H54 (cell line): ENCODE measurements around the gene ROMO1.
"Not testable (repeated sequence)": the region's sequence is repeated elsewhere in the genome, so short reads cannot be mapped to it uniquely, and the experiment has no call there.

Experiments
- DNase-seq: peaks from one replicate; pipeline ENCODE4 v3.0.0; 2011; ENCODE audit warnings: low spot score, mixed read lengths; ENCODE audit not compliant: insufficient read length
- FAIRE-seq: peaks from 3 replicates; lab custom pipeline; 2011; peaks lifted over from hg19 to GRCh38; lab: Jason Lieb, UNC
- POLR2A ChIP-seq: IDR thresholded peaks from 2 replicates; pipeline ENCODE4 v1.6.1; 2011; ENCODE audit warnings: low read depth, mild to moderate bottlenecking, low read length

The ROMO1 gene

DNA sequence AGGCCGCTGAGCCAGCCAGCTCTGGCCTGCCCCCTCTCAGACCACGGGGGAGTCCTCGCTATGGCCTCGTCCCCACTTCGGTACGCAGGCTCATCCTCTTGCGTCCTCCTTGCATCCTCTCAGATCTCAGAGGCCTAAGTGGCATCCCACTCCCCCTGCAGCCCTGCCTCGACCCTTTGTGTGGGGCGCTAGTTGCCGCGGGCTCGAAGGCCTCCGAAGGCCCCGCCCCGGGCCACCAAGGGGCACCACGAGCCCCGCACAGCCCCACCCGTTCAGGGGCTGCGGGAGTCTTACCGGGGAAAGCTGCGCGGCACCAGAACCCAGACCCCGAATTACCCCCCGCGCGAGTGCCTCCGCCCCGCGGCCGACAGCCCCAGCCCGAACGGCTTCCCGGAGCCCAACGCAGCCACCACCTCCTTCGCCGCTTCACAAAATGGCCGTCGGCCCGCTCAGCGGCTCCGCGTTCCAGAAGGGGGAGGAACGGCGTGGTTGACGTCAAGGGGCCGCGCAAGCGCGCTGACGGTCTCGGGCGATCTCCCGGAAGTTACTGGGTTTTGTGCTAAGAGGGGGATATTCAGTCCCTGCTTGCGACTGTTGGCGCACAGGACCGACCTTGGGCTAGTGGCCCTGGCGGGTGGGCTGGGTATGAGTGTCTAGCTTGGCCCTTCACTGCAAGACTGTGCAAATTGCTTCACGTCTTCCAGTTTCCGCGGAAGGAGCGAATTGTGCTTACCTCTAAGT, 34.6 kb upstream of the ROMO1 start, which contains the start of the genes CPNE1 and RBM12:
CPNE1 (minus strand) TSS at position 435 of the 741 bp plus-strand sequence. CDS start 31,977 bp downstream, outside the sequence.
RBM12 (minus strand) TSS at position 435 of the 741 bp plus-strand sequence. CDS start 9,578 bp downstream, outside the sequence.
- peak; percentile 97 for TF ChIP-seq POLR2A
- peak; percentile 69 for FAIRE-seq

DNA sequence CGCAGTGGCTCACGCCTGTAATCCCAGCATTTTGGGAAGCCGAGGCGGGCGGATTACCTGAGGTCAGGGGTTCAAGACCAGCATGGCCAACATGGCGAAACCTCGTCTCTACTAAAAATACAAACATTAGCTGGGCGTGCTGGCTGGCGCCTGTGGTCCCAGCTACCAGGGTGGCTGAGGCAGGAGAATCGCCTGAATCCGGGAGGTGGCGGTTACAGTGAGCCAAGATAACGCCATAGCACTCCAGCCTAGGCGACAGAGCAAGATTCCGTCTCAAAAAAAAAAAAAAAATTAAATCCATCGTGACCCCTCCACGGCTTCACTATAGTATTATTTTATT, 33.3 kb upstream of the ROMO1 start:
- no peak for TF ChIP-seq POLR2A
- DNase-seq (no peak), FAIRE-seq (no peak)

More for the DNA sequence above, 34.6 kb upstream of the ROMO1 start, which contains the start of the genes CPNE1 and RBM12:
- DNase-seq = peak; percentile 95

DNA sequence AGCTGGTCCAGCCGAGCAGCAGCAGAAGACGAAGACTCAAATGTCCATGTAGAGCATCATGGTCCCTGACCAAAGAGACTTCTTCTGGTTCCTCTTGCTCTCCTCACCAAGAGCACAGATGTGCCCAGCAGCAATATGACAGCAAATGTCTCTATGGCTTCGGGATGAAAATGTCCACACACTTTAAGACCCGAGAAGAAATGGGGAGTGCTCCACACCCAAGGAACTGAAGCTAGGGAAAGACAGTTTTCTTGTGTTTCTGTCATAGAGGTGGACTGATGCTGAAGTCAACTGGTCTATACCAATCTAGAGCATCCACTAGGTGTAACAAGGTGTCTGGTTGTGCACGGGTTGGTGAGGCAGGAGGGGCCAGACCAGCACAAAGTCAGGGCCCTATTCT, 30.0 kb upstream of the ROMO1 start:
- DNase-seq (no peak), FAIRE-seq (no peak)
- no peak for TF ChIP-seq POLR2A

DNA sequence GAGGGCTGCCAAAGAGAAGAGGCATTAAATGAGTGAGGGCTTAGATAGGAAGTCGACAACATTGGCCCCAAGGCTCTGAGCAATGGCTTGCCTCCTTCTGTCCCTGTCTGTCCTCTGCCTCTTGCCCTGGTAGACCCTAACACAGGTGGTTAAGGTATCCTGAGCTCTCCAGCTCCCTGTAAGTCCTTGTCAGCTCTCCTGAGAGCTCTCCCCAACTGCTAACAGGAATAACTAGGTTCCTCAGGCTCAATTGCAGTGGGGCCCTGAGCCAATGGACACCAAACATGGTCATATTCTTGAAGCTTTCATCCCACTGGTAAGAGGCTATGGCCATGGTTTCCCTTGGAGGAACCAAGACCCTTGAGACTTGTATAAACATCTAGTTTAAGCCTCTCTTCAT, 29.5 kb upstream of the ROMO1 start:
- no peak for DNase-seq
- no peak for TF ChIP-seq POLR2A
- FAIRE-seq = no peak

DNA sequence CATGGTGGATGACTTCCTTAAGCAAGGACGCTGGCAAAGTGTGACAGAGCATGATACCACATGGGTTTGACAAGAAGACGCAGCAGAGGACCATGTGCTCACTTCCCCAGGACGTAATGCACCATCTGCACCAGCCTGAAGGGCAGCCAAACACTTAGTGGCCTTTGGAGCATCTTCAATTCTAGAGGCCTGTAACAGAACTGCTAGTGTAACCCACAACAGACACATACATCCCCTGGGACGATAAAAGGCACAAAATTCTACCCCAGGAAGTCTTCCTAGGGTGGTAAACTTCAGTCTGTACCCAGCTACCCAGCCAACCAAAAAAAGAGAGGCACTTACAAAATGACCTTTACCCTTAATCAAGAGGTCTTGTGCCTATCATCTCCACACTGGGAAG, 25.3 kb upstream of the ROMO1 start:
- FAIRE-seq = no peak
- TF ChIP-seq POLR2A = no peak
- no peak for DNase-seq

DNA sequence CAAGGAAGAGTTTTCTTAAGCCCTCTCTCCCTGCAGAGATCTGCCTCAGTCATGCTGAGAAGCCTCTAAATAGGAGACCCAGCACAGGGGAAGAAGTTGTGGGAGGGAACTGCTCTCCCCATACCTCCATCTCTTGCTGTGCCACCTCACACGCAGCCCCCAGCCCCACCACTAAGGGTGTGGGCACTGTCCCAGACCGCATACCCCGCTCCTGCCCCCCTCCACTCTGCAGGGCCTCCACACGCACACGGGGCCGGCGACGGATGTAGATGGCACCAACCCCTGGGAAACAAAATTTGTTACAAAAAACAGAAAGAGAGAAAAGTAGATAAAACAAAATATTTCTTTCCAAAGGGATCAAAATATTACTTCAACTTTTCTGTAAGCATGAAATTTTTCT, 24.3 kb upstream of the ROMO1 start:
- FAIRE-seq = no peak
- TF ChIP-seq POLR2A = no peak
- DNase-seq = no peak

DNA sequence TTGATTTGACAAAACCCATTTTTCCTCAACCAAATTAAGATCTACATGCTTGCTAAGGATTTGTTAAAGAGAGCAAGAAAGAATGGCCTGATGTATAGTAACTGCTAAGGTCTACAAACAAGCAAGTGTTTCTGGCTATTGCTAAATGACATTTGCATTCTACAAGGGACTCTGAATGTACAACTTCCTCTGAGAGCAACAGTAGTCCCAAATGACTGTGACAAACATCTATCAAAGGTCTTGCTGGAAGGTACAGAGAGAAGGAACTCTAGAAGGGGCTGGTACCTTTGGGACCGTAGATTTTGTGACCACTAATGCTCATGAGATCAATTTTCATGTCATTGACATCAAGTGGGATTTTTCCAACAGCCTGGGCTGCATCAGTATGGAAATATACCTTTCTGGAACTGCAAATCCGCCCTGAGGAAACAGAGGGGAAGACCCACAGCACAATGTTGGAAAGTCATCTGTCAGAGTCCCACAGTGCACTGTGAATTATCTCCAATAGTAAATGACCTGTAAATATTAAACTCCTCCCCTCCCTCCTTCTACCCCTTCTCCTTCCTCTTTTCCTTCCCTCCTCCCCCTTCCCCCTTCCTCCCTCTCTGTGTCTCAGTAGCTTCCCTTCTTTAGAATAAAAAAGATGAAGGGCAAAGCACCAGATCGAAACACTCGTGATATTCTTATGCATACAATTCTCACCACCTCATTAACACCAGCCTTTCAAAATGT, 18.6 kb upstream of the ROMO1 start:
- no peak for TF ChIP-seq POLR2A
- FAIRE-seq (no peak), DNase-seq (no peak)

DNA sequence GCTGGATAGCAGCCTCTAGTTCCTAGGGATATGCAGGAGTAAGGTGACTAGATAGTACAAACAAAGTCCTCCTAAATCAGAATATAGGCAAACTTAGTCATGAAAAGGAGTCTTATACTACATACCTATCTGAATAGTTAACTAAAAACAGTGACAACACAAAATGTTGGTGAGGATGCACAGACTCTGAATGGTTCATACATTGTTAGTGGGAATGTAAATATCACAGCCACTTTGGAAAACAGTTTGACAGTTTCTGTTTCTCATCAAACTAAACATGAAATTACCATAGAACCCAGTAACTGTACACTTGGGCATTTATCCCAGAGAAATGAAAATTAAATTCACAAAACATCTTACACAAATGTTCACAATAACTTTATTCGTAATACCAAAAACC, 17.2 kb upstream of the ROMO1 start:
- FAIRE-seq (no peak), DNase-seq (no peak)
- no peak for TF ChIP-seq POLR2A

DNA sequence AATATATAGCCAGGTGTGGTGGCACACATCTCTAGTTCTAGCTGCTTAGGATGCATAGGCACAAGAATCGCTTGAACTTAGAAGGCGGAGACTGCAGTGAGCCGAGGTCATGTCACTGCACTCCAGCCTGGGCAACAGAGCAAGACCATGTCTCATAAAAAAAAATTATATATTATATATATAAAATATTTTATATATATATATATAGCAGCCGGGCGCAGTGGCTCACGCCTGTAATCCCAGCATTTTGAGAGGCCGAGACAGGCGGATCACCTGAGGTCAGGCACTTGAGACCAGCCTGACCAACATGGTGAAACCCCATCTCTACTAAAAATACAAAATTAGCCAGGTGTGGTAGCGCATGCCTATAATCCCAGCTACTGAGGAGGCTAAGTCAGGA, 13.8 kb upstream of the ROMO1 start:
- not testable (repeated sequence) for FAIRE-seq, DNase-seq

DNA sequence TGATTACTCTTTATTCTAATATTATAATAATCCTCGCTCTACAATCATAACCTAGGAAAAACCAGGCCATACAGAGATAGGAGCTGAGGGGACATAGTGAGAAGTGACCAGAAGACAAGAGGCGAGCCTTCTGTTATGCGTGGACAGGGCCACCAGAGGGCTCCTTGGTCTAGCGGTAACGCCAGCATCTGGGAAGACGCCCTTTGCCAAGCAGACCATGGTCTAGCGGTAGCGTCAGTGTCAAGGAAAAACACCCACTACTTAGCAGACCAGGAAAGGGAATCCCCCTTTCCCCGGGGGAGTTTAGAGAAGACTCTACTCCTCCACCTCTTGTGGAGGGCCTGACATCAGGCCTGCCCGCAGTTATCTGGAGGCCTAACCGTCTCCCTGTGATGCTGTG, 12.3 kb upstream of the ROMO1 start:
- DNase-seq, FAIRE-seq: not testable (repeated sequence)

DNA sequence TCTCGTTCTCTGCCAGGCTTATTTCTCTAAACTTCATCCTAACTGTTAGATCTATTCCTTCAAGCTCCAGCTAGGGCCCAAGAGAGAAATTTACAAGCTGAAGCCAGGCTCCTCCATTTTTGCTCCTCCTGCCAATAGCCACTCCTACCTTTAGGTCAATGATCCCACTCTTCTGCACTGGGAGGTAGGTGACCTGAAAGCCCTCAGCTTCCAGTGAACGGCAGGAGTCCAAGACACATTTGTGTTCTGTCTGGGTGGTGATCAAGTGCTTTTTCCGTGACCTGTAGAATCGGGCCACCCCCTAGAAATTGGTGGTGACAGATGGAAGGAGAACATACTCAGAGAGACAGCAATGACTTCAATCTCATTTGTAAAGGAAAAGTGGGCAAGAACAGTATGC, 8.9 kb upstream of the ROMO1 start:
- TF ChIP-seq POLR2A = no peak
- no peak for FAIRE-seq
- DNase-seq = no peak

DNA sequence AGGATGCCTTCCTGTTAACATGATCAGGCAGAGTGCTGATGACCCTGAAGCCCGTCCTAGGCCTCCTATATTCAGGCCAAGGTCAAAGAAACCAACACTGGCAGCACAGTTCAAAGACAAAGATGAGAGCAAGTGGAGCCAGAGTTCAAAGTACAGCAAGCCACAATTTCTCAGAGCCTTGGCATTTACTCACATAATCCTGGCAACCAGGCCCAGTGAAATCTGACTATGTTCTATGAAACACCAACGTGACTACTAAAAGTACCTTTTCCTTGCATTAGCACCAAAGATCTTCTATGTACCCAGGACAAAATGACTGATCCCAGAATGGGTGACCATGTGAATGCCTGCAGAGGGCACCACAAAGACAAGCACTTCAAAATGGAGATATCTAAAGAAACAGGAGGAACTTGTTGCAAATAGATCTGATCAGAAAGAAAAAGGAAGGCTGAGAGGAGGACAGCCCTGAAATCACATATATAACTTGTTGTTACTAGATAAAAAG, 3.9 kb upstream of the ROMO1 start:
- FAIRE-seq (no peak), DNase-seq (no peak)
- TF ChIP-seq POLR2A = no peak

DNA sequence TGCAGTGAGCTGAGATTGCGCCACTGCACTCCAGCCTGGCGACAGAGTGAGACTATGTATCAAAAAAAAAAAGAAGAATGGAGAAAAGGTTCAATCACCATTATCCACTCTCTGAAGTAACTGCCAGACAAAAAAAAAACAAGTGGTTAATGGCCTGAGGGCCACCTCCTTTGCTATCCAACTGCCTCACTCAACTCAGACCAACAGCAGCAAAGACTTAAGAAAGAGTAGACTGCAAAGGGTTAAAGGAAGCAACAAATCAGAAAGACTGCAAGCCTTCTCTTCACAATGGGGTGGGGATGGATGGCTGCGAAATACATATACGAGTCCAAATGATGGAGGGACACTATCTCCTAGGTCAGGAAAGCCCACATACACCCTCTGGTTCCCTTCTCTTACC, 3.2 kb upstream of the ROMO1 start:
- TF ChIP-seq POLR2A = no peak
- no peak for FAIRE-seq
- no peak for DNase-seq

DNA sequence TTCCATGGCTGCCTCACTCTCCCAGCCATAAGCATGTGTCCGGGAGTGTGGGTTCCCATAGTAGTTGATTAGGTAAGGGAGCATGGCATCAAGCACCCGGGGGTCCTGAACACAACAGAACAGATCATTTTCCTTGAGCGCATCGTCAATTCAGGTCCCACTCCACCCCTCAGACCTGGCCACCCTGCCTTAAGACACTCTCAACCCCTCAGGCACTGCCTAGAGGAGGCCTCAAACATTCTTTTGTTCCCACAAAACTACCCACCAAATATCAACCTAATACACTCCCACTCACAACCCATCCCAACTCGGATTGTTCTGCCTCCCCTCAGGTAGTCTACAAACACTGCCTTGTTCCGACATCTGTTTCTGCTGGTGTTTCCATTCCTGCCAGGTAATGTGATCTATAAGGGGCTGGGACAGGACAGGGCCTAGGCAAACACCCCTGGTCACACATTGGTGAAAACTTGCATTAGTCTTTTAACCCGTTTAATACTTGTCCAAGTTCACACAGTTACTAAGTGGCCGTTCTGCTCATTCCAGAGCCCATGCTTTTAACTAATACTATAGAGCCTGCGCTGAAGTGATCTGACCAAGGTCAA, 1.4 kb upstream of the ROMO1 start:
- no peak for TF ChIP-seq POLR2A
- FAIRE-seq (no peak), DNase-seq (no peak)
